Stimulated activated CD8-positive, alpha-beta memory T cell treated with anti-CD3 and anti-CD28 coated beads, Interleukin-7, amount 100 ng/mL, for 24 hours (primary cell): Measurements from ENCODE around the gene ZDHHC11.
"Not testable (repeated sequence)": the region's sequence is repeated elsewhere in the genome, so short reads cannot be mapped to it uniquely, and the experiment has no call there.

Experiments
- DNase-seq: peaks from one replicate; pipeline ENCODE4 v3.0.0-alpha.2; 2020; ENCODE audit warnings: low read depth

ZDHHC11 gene

GRCh38 chr5:859798-860296 lies 9.1 kb upstream of the ZDHHC11 start:
- DNase-seq, result no peak

- no peak for DNase-seq
Observed at GRCh38 chr5:859391-859790, 8.6 kb upstream of the ZDHHC11 start.

DNA sequence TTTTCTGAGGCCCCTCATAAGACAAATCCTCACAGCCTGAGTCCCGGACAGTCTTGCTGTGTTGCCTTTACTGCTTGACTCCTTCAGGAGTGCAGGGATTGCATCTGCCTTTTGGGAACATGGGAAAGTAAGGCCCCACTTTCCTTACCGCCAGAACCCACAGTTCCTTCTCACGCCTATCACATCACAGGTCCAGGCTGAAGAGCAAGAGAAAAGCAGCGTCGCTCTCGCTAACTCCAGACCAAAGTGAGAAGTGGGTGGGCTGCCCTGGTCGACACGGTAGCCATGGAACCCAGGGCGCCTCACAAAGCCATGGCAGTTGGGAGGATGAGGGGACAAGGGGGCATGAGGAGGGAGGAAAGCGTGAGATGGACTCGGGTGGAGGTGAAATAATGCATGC lies 7.9 kb upstream of the ZDHHC11 start:
- DNase-seq, result no peak

DNA sequence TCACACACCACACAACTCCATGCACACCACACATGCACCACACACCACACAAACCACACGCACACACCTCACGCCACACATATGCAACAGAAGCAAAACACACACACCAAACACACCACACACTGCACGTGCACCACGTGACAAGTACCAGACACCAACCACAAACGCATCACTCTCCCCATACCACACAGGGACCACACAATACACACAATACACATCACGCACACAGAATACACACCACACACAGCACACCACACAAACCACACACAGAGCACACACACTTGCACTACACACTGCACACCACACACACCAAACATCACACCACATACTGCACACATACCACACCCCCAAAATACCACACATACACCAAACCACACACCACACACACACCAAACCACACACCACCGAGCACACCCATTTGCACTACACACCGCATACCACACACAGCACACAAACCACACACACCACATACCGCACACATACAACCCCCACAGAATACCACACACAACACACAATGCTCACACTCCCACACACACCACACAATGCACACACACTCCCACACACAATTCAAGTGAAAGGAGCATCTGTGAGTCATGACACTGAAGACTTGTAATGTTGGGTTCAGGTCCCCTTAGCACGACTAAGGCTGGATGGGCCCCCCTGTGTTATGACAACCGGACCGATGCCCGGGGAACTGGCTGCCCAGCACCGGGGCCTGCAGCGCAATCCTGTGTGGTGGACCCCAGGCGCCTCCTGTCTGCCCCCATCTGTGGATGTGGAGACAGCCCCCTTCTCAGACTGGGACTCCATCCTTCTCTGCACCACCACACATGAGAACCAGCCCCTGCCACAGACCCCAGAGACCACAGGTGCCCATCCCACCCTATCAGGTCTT lies 6.0 kb upstream of the ZDHHC11 start:
- no peak for DNase-seq

DNA sequence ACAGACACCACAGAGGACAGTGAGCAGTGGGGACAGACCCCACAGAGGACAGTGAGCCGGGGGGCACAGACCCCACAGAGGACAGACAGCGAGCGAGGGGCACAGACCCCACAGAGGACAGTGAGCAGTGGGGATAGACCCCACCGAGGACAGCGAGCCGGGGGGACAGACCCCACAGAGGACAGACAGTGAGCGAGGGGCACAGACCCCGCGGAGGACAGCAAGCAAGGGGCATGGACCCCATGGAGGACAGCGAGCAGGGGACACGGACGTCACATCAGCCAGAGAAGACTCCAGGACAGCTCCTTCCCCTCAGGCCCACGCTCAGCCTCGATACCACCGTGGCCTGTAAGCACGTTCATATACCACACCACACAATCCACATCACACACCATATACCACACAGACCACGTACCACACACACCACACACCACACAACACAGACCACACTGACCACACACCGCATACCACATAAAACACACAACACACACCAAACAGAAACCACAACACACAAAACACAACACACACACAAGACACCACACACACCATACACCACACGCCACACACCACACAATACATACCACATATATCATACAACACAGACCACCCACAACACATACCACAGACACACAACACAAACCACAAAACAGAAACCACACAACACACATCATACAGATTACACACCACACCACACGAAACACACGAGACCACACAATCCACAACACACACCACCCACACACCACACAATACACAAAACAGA lies 5.2 kb upstream of the ZDHHC11 start:
- DNase-seq, result no peak

DNA sequence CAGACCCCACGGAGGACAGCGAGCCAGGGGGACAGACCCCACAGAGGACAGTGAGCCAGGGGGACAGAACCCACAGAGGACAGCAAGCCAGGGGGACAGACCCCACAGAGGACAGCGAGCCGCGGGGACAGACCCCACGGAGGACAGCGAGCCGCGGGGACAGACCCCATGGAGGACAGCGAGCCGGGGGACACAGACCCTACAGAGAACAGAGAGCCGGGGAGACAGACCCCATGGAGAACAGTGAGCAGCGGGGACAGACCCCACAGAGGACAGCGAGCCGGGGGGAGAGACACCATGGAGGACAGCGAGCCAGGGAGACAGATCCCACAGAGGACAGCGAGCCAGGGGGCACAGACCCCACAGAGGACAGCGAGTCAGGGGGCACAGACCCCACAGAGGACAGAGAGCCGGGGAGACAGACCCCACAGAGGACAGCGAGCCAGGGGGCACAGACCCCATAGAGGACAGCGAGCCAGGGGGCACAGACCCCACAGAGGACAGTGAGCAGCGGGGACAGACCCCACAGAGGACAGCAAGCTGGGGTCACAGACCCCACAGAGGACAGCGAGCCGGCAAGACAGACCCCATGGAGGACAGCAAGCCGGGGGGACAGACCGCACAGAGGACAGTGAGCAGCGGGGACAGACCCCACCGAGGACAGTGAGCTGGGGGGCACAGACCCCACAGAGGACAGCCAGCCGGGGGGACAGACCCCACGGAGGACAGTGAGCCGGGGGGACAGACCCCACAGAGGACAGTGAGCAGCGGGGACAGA lies 4.4 kb upstream of the ZDHHC11 start:
- DNase-seq, result no peak

- no peak for DNase-seq
Observed at GRCh38 chr5:854217-854616, 3.4 kb upstream of the ZDHHC11 start.

DNA sequence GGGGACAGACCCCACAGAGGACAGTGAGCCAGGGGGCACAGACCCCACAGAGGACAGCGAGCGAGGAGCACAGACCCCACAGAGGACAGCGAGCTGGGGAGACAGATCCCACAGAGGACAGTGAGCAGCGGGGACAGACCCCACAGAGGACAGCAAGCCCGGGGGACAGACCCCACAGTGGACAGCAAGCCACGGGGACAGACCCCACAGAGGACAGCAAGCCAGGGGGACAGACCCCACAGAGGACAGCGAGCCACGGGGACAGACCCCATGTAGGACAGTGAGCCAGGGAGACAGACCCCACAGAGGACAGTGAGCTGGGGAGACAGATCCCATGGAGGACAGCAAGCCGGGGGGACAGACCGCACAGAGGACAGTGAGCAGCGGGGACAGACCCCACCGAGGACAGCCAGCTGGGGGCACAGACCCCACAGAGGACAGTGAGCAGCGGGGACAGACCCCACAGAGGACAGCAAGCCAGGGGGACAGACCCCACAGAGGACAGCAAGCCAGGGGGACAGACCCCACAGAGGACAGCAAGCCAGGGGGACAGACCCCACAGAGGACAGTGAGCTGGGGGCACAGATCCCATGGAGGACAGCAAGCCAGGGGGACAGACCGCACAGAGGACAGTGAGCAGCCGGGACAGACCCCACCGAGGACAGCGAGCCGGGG lies 2.8 kb upstream of the ZDHHC11 start:
- not testable (repeated sequence) for DNase-seq

GRCh38 chr5:852431-853401 lies 1.9 kb upstream of the ZDHHC11 start:
- no peak for DNase-seq

DNA sequence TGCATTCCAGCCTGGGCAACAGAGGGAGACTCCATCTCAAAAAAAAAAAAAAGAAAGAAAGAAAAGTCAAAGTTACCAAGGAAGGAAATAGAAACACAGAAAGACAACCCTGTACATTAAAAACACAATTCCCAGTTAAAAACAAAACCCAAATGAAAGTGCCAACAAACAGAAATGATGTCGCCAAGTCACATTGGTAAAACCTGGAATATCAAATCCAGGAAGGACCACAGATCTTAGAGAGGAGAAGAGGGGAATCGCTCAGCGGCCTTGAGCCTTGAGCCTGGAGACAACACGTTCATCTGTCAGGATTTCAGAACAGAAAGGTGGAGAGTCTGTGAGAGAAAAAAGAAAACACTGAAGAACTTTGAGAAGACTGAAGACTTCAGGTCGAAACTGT lies 1.2 kb upstream of the ZDHHC11 start:
- DNase-seq, result no peak

DNA sequence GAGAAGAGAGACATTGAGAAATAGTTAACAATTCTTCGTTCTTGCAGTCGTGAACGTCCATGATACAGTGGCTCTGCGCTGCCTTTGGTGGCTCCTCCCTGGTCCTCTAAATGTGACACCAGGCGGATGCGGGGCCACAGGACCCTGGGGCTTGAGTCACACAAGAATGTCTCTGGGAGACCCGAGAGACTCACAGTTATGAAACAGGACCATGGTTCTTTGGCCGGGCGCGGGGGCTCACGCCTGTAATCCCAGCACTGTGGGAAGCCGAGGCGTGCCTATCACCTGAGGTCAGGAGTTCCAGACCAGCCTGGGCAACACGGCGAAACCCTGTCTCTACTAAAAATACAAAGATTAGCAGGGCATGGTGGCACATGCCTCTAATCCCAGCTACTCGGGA lies 767 bp upstream of the ZDHHC11 start:
- DNase-seq, result no peak

DNA sequence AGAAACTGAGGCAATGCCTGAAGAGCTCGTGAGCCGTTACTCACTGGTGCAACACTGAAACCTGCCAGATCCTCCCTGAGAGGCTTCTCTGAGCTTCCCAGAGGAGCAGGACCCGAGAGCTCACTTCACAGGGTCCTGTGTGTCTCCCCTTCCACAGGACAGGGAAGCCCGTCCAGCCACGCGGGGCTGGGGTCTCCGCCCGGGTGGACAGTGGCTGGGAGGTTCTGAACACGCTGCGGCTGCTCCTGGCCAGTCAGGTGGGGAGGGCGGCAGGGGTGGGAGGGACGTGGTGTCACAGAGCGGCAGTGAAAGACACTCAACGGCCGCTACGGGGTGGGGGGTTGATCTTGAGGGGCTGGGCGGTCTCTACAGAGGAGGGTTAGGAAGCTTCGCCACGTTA lies 290 bp upstream of the ZDHHC11 start:
- no peak for DNase-seq

GRCh38 chr5:849651-850301 lies 1.0 kb downstream of the ZDHHC11 start:
- no peak for DNase-seq

- no peak for DNase-seq
Observed at GRCh38 chr5:848671-849111, 2.1 kb downstream of the ZDHHC11 start.

DNA sequence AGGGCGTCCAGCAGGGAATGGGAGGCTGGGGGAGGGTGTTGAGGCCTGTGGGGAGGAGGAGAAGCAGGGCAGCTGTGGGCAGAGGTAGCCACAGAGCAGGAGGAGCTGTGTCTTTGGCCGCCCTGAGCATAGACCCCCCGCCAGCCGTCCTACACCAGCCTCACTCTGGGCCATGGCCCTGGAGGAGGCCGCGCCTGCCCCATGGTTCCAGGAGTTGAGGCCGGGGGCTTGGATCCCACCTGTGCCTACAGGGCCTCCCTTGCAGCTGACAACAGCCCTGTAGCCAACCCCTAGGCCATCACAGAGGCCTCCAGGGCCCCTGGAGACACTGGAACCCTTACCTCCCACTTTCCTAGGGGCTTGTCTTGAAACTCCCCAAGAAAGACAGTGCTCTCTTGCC lies 3.0 kb downstream of the ZDHHC11 start:
- not testable (repeated sequence) for DNase-seq

- DNase-seq, result not testable (repeated sequence)
Observed at GRCh38 chr5:847212-847611, 3.6 kb downstream of the ZDHHC11 start.

- DNase-seq, result not testable (repeated sequence)
Observed at GRCh38 chr5:846602-847091, 4.1 kb downstream of the ZDHHC11 start.

DNA sequence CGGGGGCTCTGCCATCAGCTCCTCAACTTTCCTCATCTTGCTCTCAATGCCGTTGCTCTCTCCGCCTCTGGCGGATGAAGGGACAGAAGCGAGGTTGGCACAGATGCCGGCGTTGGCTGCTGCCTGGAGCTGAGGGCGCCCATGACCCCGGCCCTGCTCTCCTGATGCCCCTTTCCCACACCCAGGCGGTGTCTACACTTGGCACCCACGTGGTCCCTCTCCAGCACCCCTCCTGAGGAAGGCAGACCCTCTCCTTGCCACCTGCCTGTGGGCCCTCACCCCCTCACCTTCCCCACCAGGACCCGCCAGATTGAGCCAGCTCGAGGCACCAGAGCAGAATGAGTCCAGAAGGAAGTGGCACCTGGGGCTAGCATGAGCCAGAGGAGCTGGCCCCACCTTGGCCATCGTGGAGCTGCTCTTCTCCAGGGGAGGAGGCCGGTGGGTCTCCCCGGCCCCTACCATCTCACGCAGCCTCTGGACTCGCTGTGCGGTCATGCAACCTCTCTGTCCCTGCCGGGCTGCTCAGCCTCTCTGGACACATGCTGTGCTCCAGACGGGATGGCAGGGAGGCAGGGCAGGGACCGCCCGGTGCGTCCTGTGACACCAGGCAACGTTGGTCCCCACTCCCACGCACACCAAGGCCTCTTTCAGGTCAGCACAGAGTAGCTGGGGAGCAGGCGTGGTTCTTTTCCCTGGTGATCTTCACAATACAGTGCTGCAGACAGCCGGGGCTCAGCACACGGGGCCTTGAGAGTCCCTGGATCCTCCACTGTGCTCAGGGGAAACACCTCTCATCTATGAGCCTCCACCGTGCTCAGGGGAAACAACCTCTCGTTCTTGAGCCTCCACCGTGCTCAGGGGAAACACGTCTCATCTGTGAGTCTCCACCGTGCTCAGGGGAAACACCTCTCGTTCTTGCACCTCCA lies 4.8 kb downstream of the ZDHHC11 start:
- DNase-seq, result not testable (repeated sequence)
